GM12872 (cell line): Measurements from ENCODE around the gene IL22.

Experiments
- CTCF ChIP-seq: IDR thresholded peaks from 3 replicates; pipeline ENCODE4 v1.5.1; 2011; ENCODE audit warnings: low read depth, mild to moderate bottlenecking, low read length, moderate library complexity; ENCODE audit not compliant: insufficient read depth

The IL22 gene

GRCh38 chr12:68287106-68287505 is 33.7 kb upstream of the IL22 start:
- TF ChIP-seq CTCF = no peak

GRCh38 chr12:68286396-68286795 is 33.0 kb upstream of the IL22 start:
- no peak for TF ChIP-seq CTCF

GRCh38 chr12:68285541-68285940 is 32.1 kb upstream of the IL22 start:
- TF ChIP-seq CTCF = no peak

- no peak for TF ChIP-seq CTCF
These were observed 28.1 kb upstream of the IL22 start for GRCh38 chr12:68281322-68282077.

GRCh38 chr12:68280240-68280639 is 26.8 kb upstream of the IL22 start:
- TF ChIP-seq CTCF = no peak

GRCh38 chr12:68279227-68280054 is 26.0 kb upstream of the IL22 start:
- no peak for TF ChIP-seq CTCF

- TF ChIP-seq CTCF = no peak
These were observed 23.1 kb upstream of the IL22 start for GRCh38 chr12:68276402-68276930.
